ENCODE measurements around the gene SGO2. TPM values are rescaled to one million over a fixed set of nuclear protein-coding genes. Genes with fewer than 3 reads are reported as not detected.

The SGO2 gene
- total and polyA plus RNA-seq, 2 donors (not counting 3 experiments of a cell fraction or from before 2014, with no cell fraction given), result 1.7 to 20.5 TPM

DNA sequence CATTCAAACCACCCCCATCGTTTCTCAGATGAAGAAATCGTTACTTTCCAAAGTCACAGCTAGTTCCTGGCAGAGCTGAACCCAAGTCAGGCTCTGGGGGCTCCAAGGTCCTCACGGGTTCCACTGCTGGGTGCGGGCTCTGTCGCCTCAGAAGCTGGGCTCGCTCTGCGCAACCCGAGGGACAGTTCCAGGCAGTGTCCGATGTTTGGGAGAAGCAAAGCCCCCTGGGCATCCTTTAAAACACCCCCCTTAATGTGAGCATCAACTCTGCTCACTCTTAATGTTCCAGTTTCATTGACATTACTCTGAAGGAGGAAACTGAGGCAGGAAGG, 60.6 kb downstream of the SGO2 start:
- Histone ChIP-seq H3K27me3 (ENCODE audit: control insufficient read depth in 2 of 2, insufficient read depth in 2 of 2, low read length in 2 of 2) (no peaks in the 10 kb centered on the region), H3K36me3 (ENCODE audit: control insufficient read depth in 2 of 2, extremely low read depth in 1 of 2, insufficient read depth in 2 of 2, low read length in 2 of 2) (no peaks in the 10 kb centered on the region), H3K4me2 (ENCODE audit: insufficient read depth, low read length) (peak overlapping the region; percentile 84), H3K4me3 (replicated peaks in 1 of 3; ENCODE audit: insufficient read depth in 1 of 3, low read depth in 1 of 3, low read length in 3 of 3) (no peak overlapping the region), H4K20me1 (replicated peaks; ENCODE audit: control insufficient read depth, extremely low read depth, insufficient read depth, low read length) (no peaks in the 10 kb centered on the region), H3K9me1 (replicated peaks; ENCODE audit: control insufficient read depth, extremely low read depth, insufficient read depth, low read length) (no peaks in the 10 kb centered on the region), H2AFZ (ENCODE audit: low read depth, low read length) (peak overlapping the region; percentile 94), H3K4me1 (ENCODE audit: control insufficient read depth, extremely low read depth, insufficient read depth, low read length) (peaks cover 11% of the 10 kb centered on the region), H3K79me2 (ENCODE audit: control insufficient read depth, insufficient read depth, low read length) (no peaks in the 10 kb centered on the region), H3K9ac (replicated peaks; ENCODE audit: extremely low read depth, insufficient read depth, low read length) (no peak overlapping the region), H3K27ac (ENCODE audit: insufficient read depth, low read depth, low read length) (no peak overlapping the region), H3K9me3 (replicated peaks; ENCODE audit: control insufficient read depth, insufficient read depth, low read length) (no peaks in the 10 kb centered on the region)
- POLR2A ChIA-PET, result no interaction called here
- dilution Hi-C loops (cut with MboI; ENCODE audit: extremely low pct_ligation_motif_present, low sequenced_read_pairs) (no loop called here), intact Hi-C loops (cut with micrococcal nuclease) (no loop called here)
- TF ChIP-seq MYC (IDR thresholded peaks at IDR 0.05; ENCODE audit: low read depth, low read length) (no peak), JUN (IDR thresholded peaks at IDR 0.05; ENCODE audit: borderline replicate concordance, insufficient read depth, insufficient read length, low read depth) (no peak), POLR2A (IDR thresholded peaks at IDR 0.05; ENCODE audit: low read depth, low read length) (no peak)
- TF ChIP-seq, protein P1, sequence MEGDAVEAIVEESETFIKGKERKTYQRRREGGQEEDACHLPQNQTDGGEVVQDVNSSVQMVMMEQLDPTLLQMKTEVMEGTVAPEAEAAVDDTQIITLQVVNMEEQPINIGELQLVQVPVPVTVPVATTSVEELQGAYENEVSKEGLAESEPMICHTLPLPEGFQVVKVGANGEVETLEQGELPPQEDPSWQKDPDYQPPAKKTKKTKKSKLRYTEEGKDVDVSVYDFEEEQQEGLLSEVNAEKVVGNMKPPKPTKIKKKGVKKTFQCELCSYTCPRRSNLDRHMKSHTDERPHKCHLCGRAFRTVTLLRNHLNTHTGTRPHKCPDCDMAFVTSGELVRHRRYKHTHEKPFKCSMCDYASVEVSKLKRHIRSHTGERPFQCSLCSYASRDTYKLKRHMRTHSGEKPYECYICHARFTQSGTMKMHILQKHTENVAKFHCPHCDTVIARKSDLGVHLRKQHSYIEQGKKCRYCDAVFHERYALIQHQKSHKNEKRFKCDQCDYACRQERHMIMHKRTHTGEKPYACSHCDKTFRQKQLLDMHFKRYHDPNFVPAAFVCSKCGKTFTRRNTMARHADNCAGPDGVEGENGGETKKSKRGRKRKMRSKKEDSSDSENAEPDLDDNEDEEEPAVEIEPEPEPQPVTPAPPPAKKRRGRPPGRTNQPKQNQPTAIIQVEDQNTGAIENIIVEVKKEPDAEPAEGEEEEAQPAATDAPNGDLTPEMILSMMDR (IDR thresholded peaks at IDR 0.05; ENCODE audit: extremely low read depth in 1 of 2, insufficient read depth in 1 of 2, low read depth in 1 of 2, low read length in 2 of 2), result no peak
- DNase-seq (ENCODE audit: low read depth, low spot score) (no peak), FAIRE-seq (no peak)
- TSS peak; percentile 30 for BruUV-seq (replicated peaks)
- CTCF ChIA-PET, result interaction anchor here (1.0 to 2.1 kb wide), 9 partner anchors 10 to 613 kb away, joined by 3 to 7 read pairs (median 6); no protein-coding TSS in a partner anchor

DNA sequence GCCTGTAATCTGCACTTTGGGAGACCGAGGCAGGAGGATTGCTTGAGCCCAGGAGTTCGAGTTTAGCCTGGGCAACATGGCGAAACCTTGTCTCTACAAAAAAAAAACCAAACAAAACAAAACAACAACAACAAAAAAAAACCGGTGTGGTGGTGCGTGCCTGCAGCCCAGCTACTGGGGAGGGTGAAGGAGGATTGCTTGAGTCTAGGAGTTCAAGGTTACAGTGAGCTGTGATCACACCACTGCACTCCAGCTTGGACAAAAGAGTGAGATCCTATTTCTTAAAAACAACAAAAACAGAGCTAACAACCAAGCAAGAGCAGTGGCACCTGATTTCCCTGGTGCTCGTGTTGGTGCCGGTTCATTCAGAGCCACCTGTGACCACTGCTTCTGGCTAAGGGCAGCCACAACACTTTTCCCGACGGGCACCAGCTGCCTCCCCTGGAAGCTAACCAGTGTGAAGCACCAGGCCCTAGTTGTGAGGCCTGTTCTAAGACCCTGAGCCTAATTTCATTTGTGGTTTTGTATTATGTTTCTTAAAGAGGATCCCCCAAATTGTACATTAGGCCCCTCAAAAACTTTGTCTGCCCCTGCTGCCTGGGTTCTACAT, 61.1 kb downstream of the SGO2 start:
- BruUV-seq (replicated peaks), result no TSS peak
- POLR2A ChIA-PET, result no interaction called here
- peaks cover 11% of the 10 kb centered on the region for H3K4me1 ChIP-seq (ENCODE audit: control insufficient read depth, extremely low read depth, insufficient read depth, low read length)
- no peak overlapping the region for H3K9ac ChIP-seq (replicated peaks; ENCODE audit: extremely low read depth, insufficient read depth, low read length)
- no peaks in the 10 kb centered on the region for H3K9me1 ChIP-seq (replicated peaks; ENCODE audit: control insufficient read depth, extremely low read depth, insufficient read depth, low read length)
- dilution Hi-C loops (cut with MboI; ENCODE audit: extremely low pct_ligation_motif_present, low sequenced_read_pairs) (no loop called here), intact Hi-C loops (cut with micrococcal nuclease) (no loop called here)
- H3K36me3 ChIP-seq (ENCODE audit: control insufficient read depth in 2 of 2, extremely low read depth in 1 of 2, insufficient read depth in 2 of 2, low read length in 2 of 2), result no peaks in the 10 kb centered on the region
- H3K9me3 ChIP-seq (replicated peaks; ENCODE audit: control insufficient read depth, insufficient read depth, low read length), result no peaks in the 10 kb centered on the region
- FAIRE-seq (no peak), DNase-seq (ENCODE audit: low read depth, low spot score) (no peak)
- H4K20me1 ChIP-seq (replicated peaks; ENCODE audit: control insufficient read depth, extremely low read depth, insufficient read depth, low read length), result no peaks in the 10 kb centered on the region
- TF ChIP-seq, protein P2, sequence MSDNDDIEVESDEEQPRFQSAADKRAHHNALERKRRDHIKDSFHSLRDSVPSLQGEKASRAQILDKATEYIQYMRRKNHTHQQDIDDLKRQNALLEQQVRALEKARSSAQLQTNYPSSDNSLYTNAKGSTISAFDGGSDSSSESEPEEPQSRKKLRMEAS (IDR thresholded peaks at IDR 0.05; ENCODE audit: insufficient read depth, insufficient read length), result no peak
- TF ChIP-seq POLR2AphosphoS5 (IDR thresholded peaks at IDR 0.05; ENCODE audit: insufficient read depth, low read depth, low read length) (no peak), POLR2A (IDR thresholded peaks at IDR 0.05; ENCODE audit: low read depth, low read length) (no peak), GATA2 (IDR thresholded peaks at IDR 0.05; ENCODE audit: insufficient read depth, insufficient read length, low read depth, low read length) (no peak), EZH2 (IDR thresholded peaks at IDR 0.05; ENCODE audit: borderline replicate concordance, low read depth, low read length, severe bottlenecking) (no peak), MYC (IDR thresholded peaks at IDR 0.05; ENCODE audit: low read depth, low read length) (no peak), JUN (IDR thresholded peaks at IDR 0.05; ENCODE audit: borderline replicate concordance, insufficient read depth, insufficient read length, low read depth) (no peak), FOS (IDR thresholded peaks at IDR 0.05; ENCODE audit: borderline replicate concordance, insufficient read depth, low read length) (no peak)
- TF ChIP-seq, protein P1 (IDR thresholded peaks at IDR 0.05; ENCODE audit: extremely low read depth in 1 of 2, insufficient read depth in 1 of 2, low read depth in 1 of 2, low read length in 2 of 2), result no peak
- H3K4me2 ChIP-seq (ENCODE audit: insufficient read depth, low read length), result no peak overlapping the region
- no peak overlapping the region for H2AFZ ChIP-seq (ENCODE audit: low read depth, low read length)
- H3K79me2 ChIP-seq (ENCODE audit: control insufficient read depth, insufficient read depth, low read length), result no peaks in the 10 kb centered on the region
- CTCF ChIA-PET, result interaction anchor here (1.0 to 2.1 kb wide), 6 partner anchors 17 to 613 kb away, joined by 3 to 7 read pairs (median 6); no protein-coding TSS in a partner anchor
- no peak overlapping the region for H3K4me3 ChIP-seq (replicated peaks in 1 of 3; ENCODE audit: insufficient read depth in 1 of 3, low read depth in 1 of 3, low read length in 3 of 3)
- H3K27me3 ChIP-seq (ENCODE audit: control insufficient read depth in 2 of 2, insufficient read depth in 2 of 2, low read length in 2 of 2), result no peaks in the 10 kb centered on the region
- no peak overlapping the region for H3K27ac ChIP-seq (ENCODE audit: insufficient read depth, low read depth, low read length)
